A673 (cell line): ENCODE results near the gene SERPINA10. TPM values are rescaled to one million over a fixed set of nuclear protein-coding genes. Genes with fewer than 3 reads are reported as not detected.
"Not testable (repeated sequence)": the region's sequence is repeated elsewhere in the genome, so short reads cannot be mapped to it uniquely, and the experiment has no call there.

ENCODE experiments used
- BruUV-seq: library from RNA; stranded (reverse); fragments of 400-500 nt; replicated peaks from 2 replicates; lab custom pipeline; 2021; lab: Mats Ljungman, UMichigan
- CTCF ChIA-PET: fragments of 300-600 bp; sonication (Branson Sonifier 250); formaldehyde crosslinking; loops from one replicate; lab custom pipeline; 2022; ENCODE audit warnings: antibody characterized with exemption; lab: Charles Lee
- POLR2A ChIA-PET: fragments of 300-600 bp; sonication (Branson Sonifier 250); formaldehyde crosslinking; loops from one replicate; lab custom pipeline; 2022; ENCODE audit warnings: antibody characterized with exemption; ENCODE audit not compliant: low non-redundant PET; lab: Charles Lee
- DNase-seq: peaks from one replicate; pipeline ENCODE4 v3.0.0-alpha.2; 2015; ENCODE audit warnings: low spot score
- H3K27ac ChIP-seq: fragments of 200-600 bp; sonication (generic); 2 replicates; pipeline ENCODE4 v1.5.1; 2016; ENCODE audit warnings: mixed run types, low read depth, mild to moderate bottlenecking, mixed read lengths, antibody characterized with exemption, low read length; ENCODE audit not compliant: poor library complexity, severe bottlenecking
- H3K27me3 ChIP-seq: fragments of 200-600 bp; sonication (generic); replicated peaks from 2 replicates; pipeline ENCODE4 v1.6.1; 2017; ENCODE audit warnings: mixed run types, low read depth, mild to moderate bottlenecking, mixed read lengths, antibody characterized with exemption, low read length; ENCODE audit not compliant: insufficient read depth, poor library complexity
- H3K36me3 ChIP-seq: fragments of 200-600 bp; sonication (generic); 2 replicates; pipeline ENCODE4 v1.6.1; 2016; ENCODE audit warnings: mixed run types, mild to moderate bottlenecking, mixed read lengths, antibody characterized with exemption, low read length; ENCODE audit not compliant: insufficient read depth, poor library complexity, severe bottlenecking
- H3K4me1 ChIP-seq: fragments of 200-600 bp; sonication (generic); 2 replicates; pipeline ENCODE4 v1.6.1; 2017; ENCODE audit warnings: mixed run types, mild to moderate bottlenecking, mixed read lengths, antibody characterized with exemption, low read length; ENCODE audit not compliant: insufficient read depth, poor library complexity, severe bottlenecking
- H3K4me3 ChIP-seq: fragments of 200-600 bp; sonication (generic); 2 replicates; pipeline ENCODE4 v1.5.1; 2016; ENCODE audit warnings: low read depth, mixed run types, mild to moderate bottlenecking, mixed read lengths, low read length; ENCODE audit not compliant: poor library complexity, severe bottlenecking
- H3K9me3 ChIP-seq: fragments of 200-600 bp; sonication (generic); 2 replicates; pipeline ENCODE4 v1.6.1; 2016; ENCODE audit warnings: mixed run types, low read depth, mild to moderate bottlenecking, mixed read lengths, antibody characterized with exemption, low read length; ENCODE audit not compliant: poor library complexity, severe bottlenecking
- CTCF ChIP-seq: fragments of 300-800, 200-600 bp; sonication (generic); conservative IDR thresholded peaks from 2 replicates; pipeline ENCODE4 v1.5.1; 2017; ENCODE audit warnings: low read depth, mild to moderate bottlenecking, antibody characterized with exemption, low read length, moderate library complexity, mixed read lengths
- EZH2 ChIP-seq: fragments of 200-600 bp; sonication (generic); IDR thresholded peaks from 2 replicates; pipeline ENCODE4 v1.6.1; 2017; ENCODE audit warnings: borderline replicate concordance, low read depth, mild to moderate bottlenecking, mixed read lengths, antibody characterized with exemption, low read length; ENCODE audit not compliant: poor library complexity, severe bottlenecking
- intact Hi-C: fragments of 100-400 bp; cut with micrococcal nuclease; formaldehyde crosslinking; loops from one replicate; pipeline ENCODE4 v1.10.0; 2022; ENCODE audit not compliant: unreplicated experiment
- total RNA-seq: library from RNA; stranded (reverse); gene quantifications from 2 replicates; pipeline ENCODE4 v1.2.3, GENCODE V29; 2021

SERPINA10 gene
- total RNA-seq, 1 experiment from 2014 or later: not detected

- H3K4me3 ChIP-seq: no peak overlapping the region
- ChIA-PET POLR2A (no interaction called here), CTCF (no interaction called here)
- H3K36me3 ChIP-seq: no peaks in the 10 kb centered on the region
- no peaks in the 10 kb centered on the region for H3K9me3 ChIP-seq
- no peaks in the 10 kb centered on the region for H3K4me1 ChIP-seq
- no TSS peak for BruUV-seq
- intact Hi-C loops: no loop called here
- H3K27ac ChIP-seq: no peak overlapping the region
- no peak for DNase-seq
- H3K27me3 ChIP-seq: no peaks in the 10 kb centered on the region
- TF ChIP-seq EZH2 (no peak), CTCF (no peak)
Measured at GRCh38 chr14:94269156-94269555, 23.9 kb downstream of the SERPINA10 start.

GRCh38 chr14:94268582-94268981 is 24.5 kb downstream of the SERPINA10 start:
- H3K27ac ChIP-seq, CTCF ChIA-PET, intact Hi-C loops, H3K9me3 ChIP-seq, DNase-seq, POLR2A ChIA-PET, H3K36me3 ChIP-seq, H3K27me3 ChIP-seq, H3K4me3 ChIP-seq, H3K4me1 ChIP-seq, BruUV-seq: not testable (repeated sequence)

GRCh38 chr14:94267352-94267751 is 25.7 kb downstream of the SERPINA10 start:
- POLR2A ChIA-PET: no interaction called here
- TF ChIP-seq EZH2: no peak
- TF ChIP-seq CTCF: no peak
- DNase-seq: no peak
- Histone ChIP-seq H3K4me1 (no peaks in the 10 kb centered on the region), H3K4me3 (no peak overlapping the region), H3K9me3 (peaks cover 4% of the 10 kb centered on the region), H3K36me3 (no peaks in the 10 kb centered on the region), H3K27ac (no peak overlapping the region), H3K27me3 (no peaks in the 10 kb centered on the region)
- CTCF ChIA-PET: no interaction called here
- intact Hi-C loops: no loop called here
- BruUV-seq: no TSS peak

GRCh38 chr14:94264195-94264594 is 28.9 kb downstream of the SERPINA10 start:
- BruUV-seq, DNase-seq, H3K9me3 ChIP-seq, H3K4me3 ChIP-seq, H3K36me3 ChIP-seq, H3K27ac ChIP-seq, intact Hi-C loops, H3K27me3 ChIP-seq, CTCF ChIA-PET, H3K4me1 ChIP-seq, POLR2A ChIA-PET: not testable (repeated sequence)
